ENCODE results near the gene FBN1. TPM values are rescaled to one million over a fixed set of nuclear protein-coding genes. Genes with fewer than 3 reads are reported as not detected.

Gene FBN1
- total RNA-seq = 70.3 and 119 TPM in 2 replicates

DNA sequence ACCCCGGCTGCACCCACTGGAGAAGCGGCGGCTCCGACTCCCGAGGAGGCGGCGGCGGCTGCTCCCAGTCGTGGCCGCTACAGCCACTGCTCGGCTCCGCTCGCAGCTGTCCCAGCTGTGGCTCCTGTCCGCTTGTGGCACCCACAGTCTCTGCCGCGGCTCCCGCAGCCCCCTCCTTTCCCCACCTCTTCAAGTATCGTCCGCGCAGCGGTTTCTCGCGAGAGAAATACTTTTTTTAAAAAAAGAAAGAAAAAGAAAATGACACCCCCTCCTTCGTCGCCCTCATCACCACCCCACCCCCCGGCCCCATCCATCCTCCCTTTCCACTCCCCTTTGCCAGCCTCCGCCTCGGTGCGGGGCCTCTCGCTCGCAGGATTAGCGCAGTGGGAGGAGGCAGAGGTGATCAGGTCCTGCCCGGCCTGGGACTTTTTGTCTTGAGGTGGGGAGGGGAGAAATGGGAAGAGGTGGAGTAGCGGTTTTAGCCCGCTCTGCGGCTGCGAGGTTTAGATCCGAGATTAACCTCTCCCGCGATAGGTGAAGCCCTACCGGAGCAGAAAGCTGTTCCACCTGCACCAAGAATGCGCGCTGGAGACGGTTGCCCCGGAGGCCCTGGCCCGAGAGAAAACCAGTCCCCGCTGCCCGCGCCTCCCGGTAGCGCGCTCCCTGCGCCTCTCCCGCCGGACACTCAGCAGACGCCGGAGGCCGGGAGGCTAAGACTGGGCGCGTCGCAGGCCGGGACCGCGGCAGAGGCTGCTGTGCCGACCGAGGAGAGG is at the start of gene FBN1:
TSS of gene FBN1 (minus strand) at position 152 of the 773 bp plus-strand sequence. CDS start 940 bp downstream, outside the sequence.
- peak; percentile 63 for DNase-seq (ENCODE audit: low read depth, low spot score)

- no peak for DNase-seq (ENCODE audit: low read depth, low spot score)
Measured at GRCh38 chr15:48693484-48693883, 48.0 kb upstream of the FBN1 start.

- DNase-seq (ENCODE audit: low read depth, low spot score) = no peak
Measured at GRCh38 chr15:48688493-48688892, 43.0 kb upstream of the FBN1 start.

DNA sequence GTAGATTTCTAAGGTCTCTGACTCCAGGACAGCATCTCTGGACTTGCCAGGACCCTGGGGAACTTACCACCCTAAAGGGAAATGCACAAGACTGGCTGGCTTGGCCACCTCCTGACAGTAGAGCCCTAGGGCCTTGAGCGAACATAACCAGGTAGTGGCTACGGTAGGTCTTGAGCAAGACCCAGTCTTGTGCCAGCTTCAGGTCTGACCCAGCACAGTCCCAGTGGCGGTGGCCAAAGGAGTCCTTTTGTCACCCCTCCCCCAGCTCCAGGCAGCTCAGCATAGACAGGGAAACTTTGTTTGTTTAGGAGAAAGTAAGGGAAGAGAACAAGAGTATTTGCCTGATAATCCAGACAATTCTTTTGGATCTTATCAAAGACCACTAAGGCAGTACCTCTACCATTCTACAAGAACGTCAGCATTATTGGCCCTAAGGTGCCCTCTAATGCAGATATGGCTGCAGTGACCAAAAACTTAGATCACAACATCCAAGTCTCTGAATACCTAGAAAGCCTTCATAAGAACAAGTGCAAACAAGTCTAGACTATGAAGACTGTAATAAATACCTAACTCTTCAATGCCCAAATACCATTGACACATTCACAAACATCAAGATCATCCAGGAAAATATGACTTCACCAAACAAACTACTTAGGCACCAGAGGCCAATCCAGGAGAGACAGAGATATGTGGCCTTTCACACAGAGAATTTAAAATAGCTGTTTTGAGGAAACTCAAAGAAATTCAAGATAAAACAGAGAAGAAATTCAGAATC is 38.7 kb upstream of the FBN1 start:
- DNase-seq (ENCODE audit: low read depth, low spot score) = no peak

- no peak for DNase-seq (ENCODE audit: low read depth, low spot score)
Measured at GRCh38 chr15:48682942-48683651, 37.6 kb upstream of the FBN1 start.

DNA sequence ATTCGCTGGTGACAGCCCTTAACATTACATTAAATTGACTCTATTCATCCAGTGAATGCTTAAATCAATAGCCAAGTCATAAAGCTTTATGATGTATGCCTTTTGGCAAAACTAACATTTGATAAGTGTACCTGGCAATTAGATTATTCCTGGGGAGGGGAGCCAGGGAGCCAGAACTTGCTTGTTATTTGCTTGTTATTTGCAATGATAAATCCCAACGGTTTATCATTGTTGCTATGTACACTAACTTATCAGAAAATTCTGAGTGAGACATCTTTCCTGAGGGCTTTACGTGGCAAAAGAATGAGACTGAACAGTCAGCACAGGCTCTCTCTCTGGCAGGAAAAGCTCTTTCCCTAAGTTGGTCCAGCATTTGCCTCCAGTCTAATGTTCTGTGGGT is 35.8 kb upstream of the FBN1 start:
- no peak for DNase-seq (ENCODE audit: low read depth, low spot score)

DNA sequence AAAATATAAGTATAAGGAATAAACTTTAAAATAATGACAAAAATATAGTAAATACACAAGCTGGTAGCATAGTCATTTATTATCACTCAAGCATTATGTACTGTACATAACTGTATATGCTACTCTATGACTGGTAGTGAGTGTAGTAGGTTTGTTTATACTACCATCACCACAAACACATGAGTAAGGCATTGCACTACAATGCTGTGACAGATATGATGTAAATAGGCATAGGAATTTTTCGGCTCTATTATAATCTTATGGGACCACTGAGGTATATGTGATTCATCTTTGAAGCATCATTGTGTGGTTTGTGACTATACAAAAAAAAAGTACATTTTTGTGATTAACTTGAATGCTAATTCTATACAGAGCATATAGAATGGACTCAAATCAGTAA is 35.3 kb upstream of the FBN1 start:
- DNase-seq (ENCODE audit: low read depth, low spot score) = no peak

DNA sequence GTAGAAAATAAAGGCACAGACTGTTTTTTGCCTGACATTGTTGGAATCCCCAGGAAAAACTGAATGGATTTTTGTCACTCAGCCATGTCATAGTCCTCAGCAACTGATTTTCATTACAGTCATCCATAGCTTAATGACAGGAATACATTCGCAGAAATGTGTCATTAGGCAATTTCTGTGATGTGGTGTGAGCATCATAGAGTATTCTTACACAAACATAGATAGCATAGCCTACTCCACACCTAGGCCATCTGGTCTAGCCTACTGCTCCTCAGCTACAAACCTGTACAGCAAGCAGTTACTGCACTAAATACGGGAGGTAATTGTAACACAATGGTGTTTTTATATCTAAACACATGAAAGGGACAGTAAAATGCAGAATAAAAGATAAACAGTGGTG is 34.4 kb upstream of the FBN1 start:
- DNase-seq (ENCODE audit: low read depth, low spot score) = no peak

- no peak for DNase-seq (ENCODE audit: low read depth, low spot score)
Measured at GRCh38 chr15:48678851-48679250, 33.3 kb upstream of the FBN1 start.

GRCh38 chr15:48677821-48678220 is 32.3 kb upstream of the FBN1 start:
- DNase-seq (ENCODE audit: low read depth, low spot score) = no peak

DNA sequence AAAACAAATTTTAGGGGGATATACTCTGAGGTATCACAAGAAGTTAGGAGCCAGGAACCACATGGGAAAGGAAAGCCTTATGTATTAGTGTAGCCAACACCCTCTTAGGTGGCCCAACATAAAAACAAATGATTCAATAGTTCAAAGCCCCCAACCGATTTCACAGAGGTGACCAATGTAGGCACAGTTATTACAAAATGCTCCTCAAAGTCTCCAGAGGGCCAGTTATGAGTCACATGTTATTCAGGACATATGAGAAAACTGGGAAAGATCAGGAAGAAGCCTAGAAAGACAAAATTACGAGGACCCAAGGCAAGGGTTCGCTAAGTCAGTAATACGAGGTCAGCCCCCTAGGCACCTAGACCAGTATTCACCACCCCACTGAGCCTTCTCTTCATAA is 29.9 kb upstream of the FBN1 start:
- no peak for DNase-seq (ENCODE audit: low read depth, low spot score)

DNA sequence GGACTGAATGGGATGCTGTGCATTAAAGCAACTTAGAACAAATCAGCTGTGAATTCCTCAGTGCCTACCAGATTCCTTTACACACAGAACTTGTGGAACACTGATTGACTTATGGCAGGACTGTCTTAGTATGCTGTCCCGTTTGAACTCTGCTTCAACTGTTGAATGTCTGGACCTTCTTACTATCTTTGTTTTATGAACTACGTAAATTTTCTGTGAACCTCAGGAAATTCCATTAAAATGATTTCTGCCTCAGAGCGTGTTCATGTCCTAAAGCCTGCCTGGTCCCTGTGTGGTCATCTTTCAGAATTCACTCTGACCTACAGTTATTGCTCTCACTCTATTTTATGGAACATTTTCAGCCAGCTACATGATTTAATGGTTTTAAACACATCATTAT is 29.4 kb upstream of the FBN1 start:
- DNase-seq (ENCODE audit: low read depth, low spot score) = no peak

GRCh38 chr15:48672206-48672605 is 26.7 kb upstream of the FBN1 start:
- DNase-seq (ENCODE audit: low read depth, low spot score) = no peak

DNA sequence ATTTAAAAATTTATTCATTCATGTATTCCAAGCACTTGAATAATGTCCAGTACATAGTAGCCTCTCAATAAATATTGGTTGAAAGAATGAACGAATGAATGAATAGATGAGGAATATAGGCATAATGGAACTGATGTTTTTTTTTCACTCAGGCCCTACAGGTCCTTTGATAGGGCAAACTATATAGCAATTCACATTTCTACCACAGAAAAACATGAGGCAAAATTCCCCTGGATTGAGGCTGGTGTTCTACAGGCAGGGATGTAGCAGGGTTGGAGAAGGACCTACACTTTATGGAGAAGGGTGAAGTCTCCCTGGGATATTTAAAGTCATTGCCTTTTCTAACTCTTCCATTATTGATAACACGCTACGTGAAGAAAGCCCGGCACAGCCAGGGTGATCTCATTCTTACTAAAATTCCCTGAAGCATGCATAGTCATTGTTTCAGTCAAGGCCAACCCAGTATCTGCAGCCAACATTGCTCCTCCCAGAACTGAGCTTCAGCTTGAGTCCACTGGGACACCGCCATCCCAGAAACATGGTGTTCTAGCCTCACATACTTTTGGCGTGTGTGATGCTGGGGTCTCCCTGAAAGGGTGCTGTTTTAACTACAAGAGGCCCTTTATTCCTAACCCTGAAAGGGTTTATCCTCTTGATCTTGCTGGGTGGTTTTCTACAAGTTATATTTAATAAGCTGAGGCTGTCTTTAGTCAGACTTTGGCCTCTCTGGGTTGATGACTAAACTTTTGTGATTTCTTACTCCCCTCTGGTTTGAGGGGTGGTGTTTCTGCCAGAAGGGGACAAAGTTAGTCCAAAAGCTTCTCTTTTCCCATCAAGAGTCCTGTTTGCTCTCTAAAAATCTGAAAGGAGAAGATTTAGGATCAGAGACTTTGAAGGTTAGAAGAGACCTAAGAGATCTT is 25.9 kb upstream of the FBN1 start:
- DNase-seq (ENCODE audit: low read depth, low spot score) = no peak

- no peak for DNase-seq (ENCODE audit: low read depth, low spot score)
Measured at GRCh38 chr15:48667701-48668100, 22.2 kb upstream of the FBN1 start.

- no peak for DNase-seq (ENCODE audit: low read depth, low spot score)
Measured at GRCh38 chr15:48664436-48664835, 18.9 kb upstream of the FBN1 start.

DNA sequence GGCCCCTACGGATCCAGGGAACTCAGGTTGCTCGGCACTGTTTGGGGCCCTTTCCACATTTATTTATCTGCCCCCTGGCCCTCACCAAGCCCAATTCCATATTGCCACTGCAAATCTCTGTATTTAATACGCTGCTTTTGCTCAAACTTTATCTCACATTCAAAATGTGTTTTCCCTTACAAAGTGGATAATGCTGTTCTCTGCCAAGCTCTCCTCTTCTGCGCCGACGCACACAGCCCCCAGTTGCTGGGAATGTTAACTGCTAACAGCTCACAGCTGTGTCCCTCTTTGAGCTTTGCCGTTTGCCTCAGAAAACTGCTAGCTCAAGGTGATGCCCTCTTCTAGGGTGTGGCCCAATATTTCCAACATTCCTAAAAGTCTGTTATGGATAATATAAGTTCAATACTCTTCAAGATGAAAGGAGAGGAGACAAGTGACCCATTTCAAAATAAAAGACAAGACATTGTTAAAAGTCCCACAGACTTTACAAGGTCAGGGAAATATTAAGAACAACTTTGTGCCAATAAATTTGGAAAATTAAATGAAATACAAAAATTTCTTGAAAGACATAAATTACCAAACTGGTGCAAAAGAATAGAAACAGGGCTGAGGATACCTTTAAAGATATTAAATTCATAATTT is 12.6 kb upstream of the FBN1 start:
- DNase-seq (ENCODE audit: low read depth, low spot score) = no peak

DNA sequence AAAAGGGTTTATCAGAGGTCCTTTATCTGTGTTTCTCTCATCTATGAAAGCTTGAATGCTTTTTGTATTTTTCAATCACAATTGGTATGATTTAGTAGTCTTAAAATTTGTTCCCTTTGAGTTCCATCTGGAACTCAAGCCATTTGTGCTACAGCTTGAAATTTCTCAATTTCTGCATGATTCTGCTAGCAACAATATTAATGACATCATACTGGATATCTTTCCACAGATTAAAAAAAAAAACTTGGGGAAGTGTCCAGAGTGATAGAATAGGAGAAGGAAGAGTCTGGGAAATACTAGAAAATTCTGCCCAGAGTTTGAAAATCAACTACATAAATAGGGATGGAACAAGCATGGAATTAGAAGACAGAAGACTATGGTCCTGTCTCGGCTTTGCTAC is 9.3 kb upstream of the FBN1 start:
- DNase-seq (ENCODE audit: low read depth, low spot score) = no peak

DNA sequence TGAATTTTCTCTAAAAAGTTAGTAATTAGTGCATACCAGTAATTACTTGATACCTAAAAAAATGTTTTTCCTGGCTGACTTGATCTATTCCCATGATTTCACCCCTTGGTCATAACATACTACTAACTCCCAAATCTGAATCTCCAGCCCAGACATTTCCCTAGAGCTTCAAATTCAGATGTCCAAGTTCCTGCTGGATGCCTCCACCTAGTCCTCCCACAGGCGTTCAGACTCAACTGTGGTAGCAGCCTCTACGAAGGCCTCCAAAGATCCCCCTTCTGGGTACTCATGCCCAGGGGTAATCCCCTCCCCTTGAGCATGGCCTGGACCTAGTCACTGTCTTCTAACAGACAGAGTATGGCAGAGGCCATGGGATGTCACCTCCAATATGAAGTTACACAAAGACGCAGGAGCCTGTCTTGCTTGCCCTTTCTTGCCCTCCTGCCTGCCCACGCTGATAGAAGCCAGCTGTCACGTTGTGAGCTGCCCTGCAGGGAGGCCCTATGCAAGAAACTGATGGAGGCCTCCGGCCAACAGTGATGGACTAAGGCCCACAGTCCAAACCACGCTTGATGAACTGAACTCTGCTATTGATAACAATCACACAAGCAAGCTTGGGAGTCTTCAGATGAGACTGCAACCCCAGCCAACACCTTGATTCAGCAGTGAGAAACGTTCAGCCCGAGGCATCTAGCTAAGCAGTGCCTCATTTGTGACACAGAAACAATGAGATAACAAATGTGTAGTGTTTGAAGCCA is 8.6 kb upstream of the FBN1 start:
- DNase-seq (ENCODE audit: low read depth, low spot score) = no peak

DNA sequence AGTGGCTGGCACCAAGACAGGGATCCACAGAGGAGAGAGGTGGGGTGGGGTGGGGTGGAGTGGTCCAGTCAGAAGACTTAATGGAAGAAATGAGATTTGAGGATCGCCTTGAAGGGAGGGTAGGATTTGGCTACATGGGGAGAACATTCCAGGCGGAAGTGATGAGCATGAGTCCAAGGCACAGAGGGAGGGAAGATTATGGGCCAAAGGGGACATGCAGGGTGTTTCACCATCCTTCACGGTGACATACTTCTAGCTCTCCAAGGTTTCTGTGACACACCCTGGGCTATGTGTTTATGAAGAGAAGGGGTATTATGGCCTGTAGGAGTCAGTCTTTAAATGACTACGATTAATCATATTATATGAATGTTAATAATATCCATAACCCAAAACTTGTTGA is 7.7 kb upstream of the FBN1 start:
- DNase-seq (ENCODE audit: low read depth, low spot score) = no peak

All from pulmonary artery endothelial cell (primary cell).